Type B pancreatic cell (in vitro differentiated cells): ENCODE measurements around the gene PRLHR. TPM values are rescaled to one million over a fixed set of nuclear protein-coding genes. Genes with fewer than 3 reads are reported as not detected.
A peak's percentile ranks its signal among the peaks of the same experiment; 100 is the strongest.

Source experiments
- DNase-seq: peaks from one replicate; pipeline ENCODE4 v3.0.0; 2021; ENCODE audit warnings: mixed read lengths; ENCODE audit not compliant: unreplicated experiment; ENCODE audit errors: extremely low spot score
- H3K27ac Mint-ChIP-seq: 2 replicates; pipeline ENCODE4 v1.8.0; 2021; ENCODE audit warnings: mild to moderate bottlenecking, mixed read lengths
- H3K27me3 Mint-ChIP-seq: 2 replicates; pipeline ENCODE4 v1.8.0; 2021; ENCODE audit warnings: mixed read lengths
- H3K36me3 Mint-ChIP-seq: 2 replicates; pipeline ENCODE4 v1.8.0; 2021; ENCODE audit warnings: mixed read lengths
- H3K4me1 Mint-ChIP-seq: one replicate; pipeline ENCODE4 v1.8.0; 2021; ENCODE audit warnings: mixed read lengths; ENCODE audit not compliant: unreplicated experiment
- H3K4me3 Mint-ChIP-seq: 2 replicates; pipeline ENCODE4 v1.8.0; 2021; ENCODE audit warnings: mild to moderate bottlenecking, mixed read lengths
- H3K9me3 Mint-ChIP-seq: 2 replicates; pipeline ENCODE4 v1.8.0; 2021; ENCODE audit warnings: mixed read lengths
- total RNA-seq: library from RNA; stranded (reverse); gene quantifications from 2 replicates; pipeline ENCODE4 v1.2.1, GENCODE V29; 2021; ENCODE audit warnings: low replicate concordance
- TF ChIP-seq, protein P1 (sequence below): fragments of 200-600 bp; sonication (generic); conservative IDR thresholded peaks from 2 replicates; pipeline ENCODE4 v1.5.0; 2021; ENCODE audit warnings: antibody characterized with exemption, mild to moderate bottlenecking

The PRLHR gene
- total RNA-seq, 1 donor from 2014 or later, result 2.6 TPM

DNA sequence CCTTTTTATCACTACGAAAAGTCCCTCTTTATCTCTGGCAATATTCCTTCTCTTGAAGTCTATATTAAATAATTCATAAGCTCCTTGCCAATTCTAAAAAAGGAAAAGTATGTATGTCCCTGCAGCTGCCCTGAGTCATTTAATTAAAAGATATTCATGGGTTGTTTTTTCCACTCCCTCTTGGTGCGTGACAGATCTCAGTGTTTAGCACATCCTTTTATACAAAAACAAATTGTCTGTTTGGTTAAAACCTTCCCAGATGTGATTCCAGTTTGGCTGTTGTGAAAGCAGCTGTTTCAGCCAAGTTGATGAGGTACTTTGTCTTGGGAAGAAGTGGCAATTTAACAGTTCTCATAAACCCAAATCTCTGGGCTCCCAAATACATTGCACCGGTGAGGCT is 33.8 kb upstream of the PRLHR start:
- Mint-ChIP-seq H3K4me1 (no peaks in the 10 kb centered on the region), H3K27ac (no peak overlapping the region), H3K9me3 (no peaks in the 10 kb centered on the region), H3K4me3 (no peak overlapping the region), H3K36me3 (no peaks in the 10 kb centered on the region), H3K27me3 (peaks cover 64% of the 10 kb centered on the region)
- no peak for DNase-seq
- TF ChIP-seq, protein P1, sequence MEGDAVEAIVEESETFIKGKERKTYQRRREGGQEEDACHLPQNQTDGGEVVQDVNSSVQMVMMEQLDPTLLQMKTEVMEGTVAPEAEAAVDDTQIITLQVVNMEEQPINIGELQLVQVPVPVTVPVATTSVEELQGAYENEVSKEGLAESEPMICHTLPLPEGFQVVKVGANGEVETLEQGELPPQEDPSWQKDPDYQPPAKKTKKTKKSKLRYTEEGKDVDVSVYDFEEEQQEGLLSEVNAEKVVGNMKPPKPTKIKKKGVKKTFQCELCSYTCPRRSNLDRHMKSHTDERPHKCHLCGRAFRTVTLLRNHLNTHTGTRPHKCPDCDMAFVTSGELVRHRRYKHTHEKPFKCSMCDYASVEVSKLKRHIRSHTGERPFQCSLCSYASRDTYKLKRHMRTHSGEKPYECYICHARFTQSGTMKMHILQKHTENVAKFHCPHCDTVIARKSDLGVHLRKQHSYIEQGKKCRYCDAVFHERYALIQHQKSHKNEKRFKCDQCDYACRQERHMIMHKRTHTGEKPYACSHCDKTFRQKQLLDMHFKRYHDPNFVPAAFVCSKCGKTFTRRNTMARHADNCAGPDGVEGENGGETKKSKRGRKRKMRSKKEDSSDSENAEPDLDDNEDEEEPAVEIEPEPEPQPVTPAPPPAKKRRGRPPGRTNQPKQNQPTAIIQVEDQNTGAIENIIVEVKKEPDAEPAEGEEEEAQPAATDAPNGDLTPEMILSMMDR, result no peak

DNA sequence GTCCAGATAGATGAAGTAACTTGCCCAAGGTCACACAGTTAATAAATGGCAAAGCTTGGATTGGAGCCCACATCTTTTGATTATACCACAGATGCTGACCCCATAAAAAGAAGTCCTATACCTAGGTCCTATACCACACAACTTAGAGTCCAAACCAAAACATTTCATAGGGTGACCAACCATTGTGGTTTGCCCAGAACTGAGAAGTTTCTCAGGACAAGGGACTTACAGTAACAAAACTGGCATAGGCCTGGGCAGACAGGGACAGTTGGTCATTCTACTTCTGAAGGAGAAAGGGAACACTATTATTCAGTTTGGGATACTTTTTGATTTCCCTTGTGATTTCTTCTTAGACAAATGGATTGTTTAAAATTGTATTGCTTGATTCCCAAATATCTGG is 32.9 kb upstream of the PRLHR start:
- H3K36me3 Mint-ChIP-seq, result no peaks in the 10 kb centered on the region
- no peaks in the 10 kb centered on the region for H3K9me3 Mint-ChIP-seq
- peaks cover 66% of the 10 kb centered on the region for H3K27me3 Mint-ChIP-seq
- no peak overlapping the region for H3K27ac Mint-ChIP-seq
- no peak for DNase-seq
- H3K4me1 Mint-ChIP-seq, result no peaks in the 10 kb centered on the region
- TF ChIP-seq, protein P1, result no peak
- H3K4me3 Mint-ChIP-seq, result no peak overlapping the region

DNA sequence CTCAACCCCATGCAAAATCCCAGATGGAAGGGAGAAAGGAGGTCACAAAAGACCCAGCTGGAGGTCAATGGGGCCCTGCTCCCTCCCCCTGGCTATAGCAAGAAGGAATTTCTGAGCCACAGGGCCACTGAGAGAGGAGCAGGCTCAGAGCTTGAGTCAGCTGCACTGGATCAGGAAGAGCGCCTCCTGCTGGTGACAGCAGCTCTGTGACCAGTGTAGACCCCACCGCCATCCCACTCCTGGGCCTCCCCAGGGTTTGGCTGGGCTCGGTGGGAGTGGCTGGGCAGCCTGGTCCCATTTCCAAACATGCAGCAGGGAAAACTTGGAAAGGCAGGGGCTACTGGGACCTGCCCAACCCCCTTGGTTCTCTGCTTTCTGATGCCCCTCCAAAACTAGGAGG is 31.5 kb upstream of the PRLHR start:
- no peaks in the 10 kb centered on the region for H3K9me3 Mint-ChIP-seq
- H3K27ac Mint-ChIP-seq, result no peak overlapping the region
- peaks cover 59% of the 10 kb centered on the region for H3K27me3 Mint-ChIP-seq
- no peaks in the 10 kb centered on the region for H3K36me3 Mint-ChIP-seq
- H3K4me1 Mint-ChIP-seq, result no peaks in the 10 kb centered on the region
- TF ChIP-seq, protein P1, result peak; percentile 41
- no peak for DNase-seq
- H3K4me3 Mint-ChIP-seq, result no peak overlapping the region

DNA sequence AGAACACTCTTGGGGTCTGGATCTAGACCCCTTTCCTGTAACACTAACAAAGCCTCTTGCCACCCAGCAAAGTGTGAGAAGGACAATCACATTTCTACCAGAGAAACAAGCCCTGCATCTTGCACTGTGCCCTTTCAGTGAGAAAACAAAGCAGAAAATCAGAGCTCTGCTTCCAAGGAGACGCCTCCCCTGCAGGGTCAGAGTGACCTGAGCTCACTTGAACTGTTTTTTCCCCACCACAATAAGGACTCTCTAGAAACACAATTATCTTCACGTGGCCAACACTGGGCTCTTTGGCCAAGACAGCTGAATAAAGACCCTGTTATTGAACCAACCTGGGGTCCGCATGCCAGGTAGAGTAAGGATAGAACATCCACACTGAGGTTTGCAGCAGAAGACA is 30.1 kb upstream of the PRLHR start:
- no peak for DNase-seq
- Mint-ChIP-seq H3K27ac (no peak overlapping the region), H3K36me3 (no peaks in the 10 kb centered on the region), H3K27me3 (peaks cover 61% of the 10 kb centered on the region), H3K9me3 (no peaks in the 10 kb centered on the region), H3K4me3 (no peak overlapping the region), H3K4me1 (peaks cover 5% of the 10 kb centered on the region)
- TF ChIP-seq, protein P1, result no peak

DNA sequence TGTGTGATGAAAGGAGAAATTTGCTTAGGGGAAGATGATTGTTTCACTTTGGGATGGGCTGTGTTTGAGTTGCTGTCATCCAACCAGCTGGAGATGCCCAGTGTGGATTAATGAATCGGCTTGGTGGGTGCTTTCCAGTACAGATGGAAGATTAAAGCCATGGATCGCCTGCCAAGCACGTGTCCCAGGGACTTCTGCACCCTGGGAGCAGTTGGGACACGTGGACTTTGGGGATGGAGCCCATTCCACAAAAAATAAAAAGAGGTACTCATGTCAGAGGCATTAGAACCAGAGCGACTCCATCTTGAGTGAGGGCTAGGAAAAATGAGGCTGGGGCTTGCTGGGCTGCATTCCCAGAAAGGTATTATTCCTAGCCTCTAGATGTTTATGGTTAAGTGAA is 29.3 kb upstream of the PRLHR start:
- peaks cover 5% of the 10 kb centered on the region for H3K4me1 Mint-ChIP-seq
- H3K27ac Mint-ChIP-seq, result no peak overlapping the region
- no peaks in the 10 kb centered on the region for H3K36me3 Mint-ChIP-seq
- H3K4me3 Mint-ChIP-seq, result no peak overlapping the region
- DNase-seq, result no peak
- peaks cover 58% of the 10 kb centered on the region for H3K27me3 Mint-ChIP-seq
- TF ChIP-seq, protein P1, result no peak
- H3K9me3 Mint-ChIP-seq, result no peaks in the 10 kb centered on the region
